22Rv1 (cell line): ENCODE results near the gene ADAM21.

Experiments
- CTCF ChIP-seq: fragments of 450-650 bp; IDR thresholded peaks from 2 replicates; pipeline ENCODE4 v1.5.1; 2017; ENCODE audit warnings: mild to moderate bottlenecking
- ZFX ChIP-seq: fragments of 450-650 bp; IDR thresholded peaks from 2 replicates; pipeline ENCODE4 v1.6.1; 2017; ENCODE audit warnings: antibody characterized with exemption, borderline replicate concordance

DNA sequence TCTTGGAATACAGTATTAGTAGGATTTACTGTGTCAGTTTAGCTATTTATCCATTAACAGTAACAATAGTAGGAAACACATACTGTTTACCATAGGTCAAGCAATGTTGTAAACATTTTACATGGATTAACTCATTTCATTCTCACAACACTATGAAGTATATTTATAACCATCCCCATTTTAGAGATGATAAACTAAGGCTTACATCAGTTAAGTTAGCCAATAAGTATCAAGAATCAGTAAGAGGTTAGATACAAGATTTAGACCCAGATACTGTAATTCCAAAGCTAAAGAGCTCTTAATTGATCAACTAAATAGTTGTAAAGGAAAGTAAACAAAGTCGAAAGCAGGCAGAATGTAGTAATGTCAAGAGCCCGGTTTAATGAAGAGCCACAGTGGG lies 36.2 kb upstream of the ADAM21 start:
- TF ChIP-seq CTCF (no peak), ZFX (no peak)
